MCF 10A (cell line): Measurements from ENCODE around the gene NT5C. TPM values are rescaled to one million over a fixed set of nuclear protein-coding genes. Genes with fewer than 3 reads are reported as not detected.

ENCODE experiments used
- BruUV-seq: library from RNA; stranded (reverse); fragments of 400-500 nt; replicated peaks from 2 replicates; lab custom pipeline; 2021; lab: Mats Ljungman, UMichigan
- CTCF ChIA-PET: fragments of 300-600 bp; sonication (Branson Sonifier 250); formaldehyde crosslinking; extraction: SDS; loops from one replicate; lab custom pipeline; 2021; ENCODE audit warnings: antibody characterized with exemption, inconsistent platforms; lab: Yijun Ruan, JAX
- POLR2A ChIA-PET: fragments of 300-600, 350-650 bp; sonication (Branson Sonifier 250); formaldehyde crosslinking; extraction: SDS; loops from one replicate; lab custom pipeline; 2020; ENCODE audit warnings: antibody characterized with exemption, inconsistent platforms; lab: Yijun Ruan, JAX
- DNase-seq: peaks from one replicate; pipeline ENCODE4 v3.0.0-alpha.2; 2018; ENCODE audit not compliant: unreplicated experiment
- H3K27ac Mint-ChIP-seq: one replicate; pipeline ENCODE4 v1.8.0; 2022; ENCODE audit warnings: mild to moderate bottlenecking, low read depth, mixed read lengths; ENCODE audit not compliant: unreplicated experiment
- H3K27me3 Mint-ChIP-seq: one replicate; pipeline ENCODE4 v1.8.0; 2022; ENCODE audit warnings: mixed read lengths; ENCODE audit not compliant: insufficient read depth, unreplicated experiment
- H3K36me3 Mint-ChIP-seq: one replicate; pipeline ENCODE4 v1.8.0; 2022; ENCODE audit warnings: mild to moderate bottlenecking, moderate library complexity, mixed read lengths; ENCODE audit not compliant: insufficient read depth, unreplicated experiment
- H3K4me1 Mint-ChIP-seq: one replicate; pipeline ENCODE4 v1.8.0; 2022; ENCODE audit warnings: mixed read lengths; ENCODE audit not compliant: insufficient read depth, unreplicated experiment
- H3K4me3 Mint-ChIP-seq: one replicate; pipeline ENCODE4 v1.8.0; 2022; ENCODE audit warnings: mild to moderate bottlenecking, moderate library complexity, mixed read lengths; ENCODE audit not compliant: unreplicated experiment
- H3K9me3 Mint-ChIP-seq: one replicate; pipeline ENCODE4 v1.8.0; 2022; ENCODE audit warnings: mixed read lengths; ENCODE audit not compliant: unreplicated experiment
- intact Hi-C: fragments of 100-400 bp; cut with micrococcal nuclease; formaldehyde crosslinking; loops from 2 replicates; pipeline ENCODE4 v1.14.1; 2022
- total RNA-seq: library from RNA; stranded (reverse); gene quantifications from 2 replicates; pipeline ENCODE4 v1.2.3, GENCODE V29; 2022
- TF ChIP-seq, protein P1 (sequence below): fragments of 200-600 bp; IDR thresholded peaks from one replicate; pipeline ENCODE4 v1.8.0; 2022; ENCODE audit warnings: antibody characterized with exemption, mild to moderate bottlenecking; ENCODE audit not compliant: unreplicated experiment

NT5C gene
- total RNA-seq, 1 experiment from 2014 or later: 113 TPM

DNA sequence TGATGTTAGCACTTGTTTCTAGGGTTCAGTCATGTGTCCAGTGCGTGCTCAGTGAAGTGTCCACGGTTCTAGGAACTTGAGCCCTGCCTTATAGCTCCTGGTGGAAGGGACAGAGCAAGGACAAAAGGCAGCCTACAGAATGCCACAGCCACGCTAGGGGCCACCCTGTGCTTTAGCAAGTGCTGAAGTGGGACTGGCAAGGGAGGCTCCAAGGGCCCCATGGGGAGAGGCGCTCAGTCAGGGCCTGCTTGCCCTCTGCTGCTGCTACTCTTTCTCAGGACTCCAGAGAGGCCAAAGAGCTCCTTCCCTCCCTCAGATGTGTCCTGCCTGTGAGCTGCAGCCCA, 6.8 kb downstream of the NT5C start:
- H3K4me3 Mint-ChIP-seq: peak overlapping the region; percentile 66
- H3K4me1 Mint-ChIP-seq: peaks cover 18% of the 10 kb centered on the region
- H3K27me3 Mint-ChIP-seq: no peaks in the 10 kb centered on the region
- intact Hi-C loops: no loop called here
- TF ChIP-seq, protein P1, sequence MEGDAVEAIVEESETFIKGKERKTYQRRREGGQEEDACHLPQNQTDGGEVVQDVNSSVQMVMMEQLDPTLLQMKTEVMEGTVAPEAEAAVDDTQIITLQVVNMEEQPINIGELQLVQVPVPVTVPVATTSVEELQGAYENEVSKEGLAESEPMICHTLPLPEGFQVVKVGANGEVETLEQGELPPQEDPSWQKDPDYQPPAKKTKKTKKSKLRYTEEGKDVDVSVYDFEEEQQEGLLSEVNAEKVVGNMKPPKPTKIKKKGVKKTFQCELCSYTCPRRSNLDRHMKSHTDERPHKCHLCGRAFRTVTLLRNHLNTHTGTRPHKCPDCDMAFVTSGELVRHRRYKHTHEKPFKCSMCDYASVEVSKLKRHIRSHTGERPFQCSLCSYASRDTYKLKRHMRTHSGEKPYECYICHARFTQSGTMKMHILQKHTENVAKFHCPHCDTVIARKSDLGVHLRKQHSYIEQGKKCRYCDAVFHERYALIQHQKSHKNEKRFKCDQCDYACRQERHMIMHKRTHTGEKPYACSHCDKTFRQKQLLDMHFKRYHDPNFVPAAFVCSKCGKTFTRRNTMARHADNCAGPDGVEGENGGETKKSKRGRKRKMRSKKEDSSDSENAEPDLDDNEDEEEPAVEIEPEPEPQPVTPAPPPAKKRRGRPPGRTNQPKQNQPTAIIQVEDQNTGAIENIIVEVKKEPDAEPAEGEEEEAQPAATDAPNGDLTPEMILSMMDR: no peak
- no peak for DNase-seq
- peak overlapping the region; percentile 95 for H3K27ac Mint-ChIP-seq
- peaks cover 23% of the 10 kb centered on the region for H3K36me3 Mint-ChIP-seq
- no peaks in the 10 kb centered on the region for H3K9me3 Mint-ChIP-seq
- CTCF ChIA-PET: interaction anchor here (0.7 to 4.1 kb wide), 6 partner anchors 9 to 77 kb away, joined by 3 to 61 read pairs (median 4); no protein-coding TSS in a partner anchor
- POLR2A ChIA-PET: interaction anchor here (0.8 to 3.4 kb wide), 28 partner anchors 10 to 166 kb away, joined by 3 to 37 read pairs (median 5); partner anchors contain the start of genes ARMC7, CDR2L, GGA3 and JPT1
- TSS peak; percentile 82 for BruUV-seq

DNA sequence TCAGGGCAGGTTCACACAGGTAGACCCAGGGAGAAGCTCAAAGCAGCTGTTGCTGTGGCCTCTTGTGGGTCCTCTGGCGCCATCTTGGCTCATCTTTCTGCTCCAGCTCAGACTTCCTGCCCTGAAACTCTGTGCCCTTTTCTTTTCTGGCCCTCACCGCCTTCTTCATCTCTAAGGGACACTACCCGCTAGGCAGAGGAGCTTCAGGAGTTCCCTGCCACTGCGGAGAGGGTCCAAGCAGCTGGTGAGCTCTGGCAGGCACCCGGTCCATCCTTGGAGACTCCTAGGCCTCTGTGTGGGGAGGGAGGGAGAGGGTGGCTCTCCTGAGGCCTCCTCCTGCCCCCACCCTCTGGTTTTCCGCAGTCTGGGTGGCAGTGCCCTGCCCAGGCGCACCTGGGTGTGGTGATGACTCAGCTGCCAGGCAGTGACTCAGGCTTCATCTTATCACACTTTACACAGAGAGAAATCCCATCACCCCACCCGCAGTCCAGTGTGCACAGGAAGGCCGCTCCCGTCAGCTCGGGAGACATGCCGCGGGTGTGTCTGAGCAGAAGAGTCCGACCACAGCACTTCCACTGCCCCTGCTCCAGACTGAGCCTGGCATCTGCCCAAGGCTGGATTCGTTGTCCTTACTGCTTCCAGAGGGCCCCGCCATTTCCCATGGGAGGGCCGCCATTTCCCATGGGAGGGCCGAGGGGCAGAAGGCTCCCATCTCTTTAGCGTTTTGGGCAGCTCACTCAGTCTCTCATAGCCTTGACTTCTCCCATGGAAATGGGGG, 7.3 kb downstream of the NT5C start:
- ChIA-PET POLR2A (interaction anchor here (0.6 to 3.4 kb wide), 34 partner anchors 8 to 166 kb away, joined by 3 to 37 read pairs (median 4); partner anchors contain the start of genes ARMC7, CDR2L, GGA3 and JPT1), CTCF (interaction anchor here (0.6 to 4.1 kb wide), 10 partner anchors 10 to 287 kb away, joined by 3 to 61 read pairs (median 4); no protein-coding TSS in a partner anchor)
- Mint-ChIP-seq H3K4me3 (peak overlapping the region; percentile 66), H3K27ac (peak overlapping the region; percentile 95), H3K36me3 (peaks cover 24% of the 10 kb centered on the region), H3K4me1 (peaks cover 18% of the 10 kb centered on the region), H3K9me3 (no peaks in the 10 kb centered on the region), H3K27me3 (no peaks in the 10 kb centered on the region)
- intact Hi-C loops: no loop called here
- peak; percentile 98 for DNase-seq
- TF ChIP-seq, protein P1: no peak
- BruUV-seq: no TSS peak

DNA sequence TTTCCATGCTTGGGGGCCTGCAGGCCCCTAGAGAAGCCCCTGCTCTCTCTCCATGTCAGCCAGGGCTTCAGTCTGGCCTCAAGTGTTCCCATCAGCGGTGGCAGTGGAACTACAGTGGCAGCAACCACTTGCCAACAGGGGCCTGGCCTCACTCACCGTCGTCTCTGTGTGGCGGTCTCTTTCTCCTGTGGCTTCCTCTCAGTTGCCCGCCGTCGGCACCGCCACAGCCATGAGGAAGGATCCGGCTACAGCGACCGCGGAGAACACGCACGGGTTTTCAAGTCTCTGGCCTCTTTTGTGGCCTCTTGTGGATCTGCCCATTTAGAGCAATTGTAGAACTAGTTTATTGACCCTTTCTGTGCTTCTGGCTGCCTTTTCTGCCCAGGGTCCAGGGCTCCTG, 13.2 kb downstream of the NT5C start:
- BruUV-seq: no TSS peak
- Mint-ChIP-seq H3K4me3 (no peak overlapping the region), H3K27ac (no peak overlapping the region), H3K36me3 (peaks cover 37% of the 10 kb centered on the region), H3K9me3 (no peaks in the 10 kb centered on the region), H3K4me1 (peaks cover 10% of the 10 kb centered on the region), H3K27me3 (no peaks in the 10 kb centered on the region)
- TF ChIP-seq, protein P1: no peak
- no peak for DNase-seq
- ChIA-PET CTCF (interaction anchor here (5.1 to 9.5 kb wide), 3 partner anchors 12 to 83 kb away, joined by 93 to 136 read pairs (median 100); partner anchors contain the start of gene NT5C), POLR2A (interaction anchor here (0.8 to 5.5 kb wide), 2 partner anchors 12 to 62 kb away, joined by 3 to 32 read pairs; partner anchors contain the start of gene NT5C)
- intact Hi-C loops: no loop called here

GRCh38 chr17:75116737-75117136, 14.8 kb downstream of the NT5C start:
- no TSS peak for BruUV-seq
- H3K4me3 Mint-ChIP-seq: no peak overlapping the region
- DNase-seq: no peak

More at GRCh38 chr17:75116737-75117136, 14.8 kb downstream of the NT5C start:
- Mint-ChIP-seq H3K27me3 (no peaks in the 10 kb centered on the region), H3K9me3 (no peaks in the 10 kb centered on the region), H3K27ac (no peak overlapping the region), H3K36me3 (peaks cover 37% of the 10 kb centered on the region), H3K4me1 (peaks cover 15% of the 10 kb centered on the region)
- intact Hi-C loops: no loop called here
- ChIA-PET POLR2A (interaction anchor here (0.7 to 5.5 kb wide), 4 partner anchors 14 to 68 kb away, joined by 3 to 32 read pairs (median 3); partner anchors contain the start of gene NT5C), CTCF (interaction anchor here (0.6 to 9.5 kb wide), 7 partner anchors 14 to 295 kb away, joined by 3 to 136 read pairs (median 4); partner anchors contain the start of gene NT5C)
- TF ChIP-seq, protein P1: no peak
